ENCODE results near the gene PODN.

- TF ChIP-seq FOXK2 (IDR thresholded peaks at IDR 0.05), result no peak
- TF ChIP-seq ARNT (IDR thresholded peaks at IDR 0.05), result no peak
- no peak for TF ChIP-seq HDGF (IDR thresholded peaks at IDR 0.05; ENCODE audit: borderline replicate concordance)
- TF ChIP-seq FOXA1 (IDR thresholded peaks at IDR 0.05), result no peak
- TF ChIP-seq BHLHE40 (IDR thresholded peaks at IDR 0.05; ENCODE audit: borderline replicate concordance), result no peak
These were observed 12.9 kb upstream of the PODN start for GRCh38 chr1:53048960-53049573.
